ENCODE measurements around the gene SIN3B. TPM values are rescaled to one million over a fixed set of nuclear protein-coding genes. Genes with fewer than 3 reads are reported as not detected.

The SIN3B gene
- total and polyA plus RNA-seq, 2 of the 13 experiments (the other 11 are each of a cell fraction or from before 2014, with no cell fraction given), result 12.9 to 25.7 TPM

DNA sequence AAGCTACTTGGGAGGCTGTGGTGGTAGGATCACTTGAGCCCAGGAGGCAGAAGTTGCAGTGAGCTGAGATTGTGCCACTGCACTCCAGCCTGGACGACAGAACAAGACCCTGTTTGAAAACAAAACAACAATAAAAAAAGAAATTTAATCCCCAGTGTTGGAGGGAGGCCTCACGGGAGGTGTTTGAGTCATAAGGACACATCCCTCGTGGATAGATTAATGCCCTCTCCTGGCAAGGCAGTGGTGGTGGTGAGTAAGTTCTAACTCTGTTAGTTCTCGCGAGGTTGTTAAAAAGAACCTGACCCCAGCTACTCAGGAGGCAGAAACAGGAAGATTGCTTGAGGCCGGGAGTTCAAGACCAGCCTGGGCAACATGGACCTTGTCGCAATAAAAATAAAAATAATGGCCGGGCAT lies 27.6 kb upstream of the SIN3B start (continued):
- TF ChIP-seq, protein P1, sequence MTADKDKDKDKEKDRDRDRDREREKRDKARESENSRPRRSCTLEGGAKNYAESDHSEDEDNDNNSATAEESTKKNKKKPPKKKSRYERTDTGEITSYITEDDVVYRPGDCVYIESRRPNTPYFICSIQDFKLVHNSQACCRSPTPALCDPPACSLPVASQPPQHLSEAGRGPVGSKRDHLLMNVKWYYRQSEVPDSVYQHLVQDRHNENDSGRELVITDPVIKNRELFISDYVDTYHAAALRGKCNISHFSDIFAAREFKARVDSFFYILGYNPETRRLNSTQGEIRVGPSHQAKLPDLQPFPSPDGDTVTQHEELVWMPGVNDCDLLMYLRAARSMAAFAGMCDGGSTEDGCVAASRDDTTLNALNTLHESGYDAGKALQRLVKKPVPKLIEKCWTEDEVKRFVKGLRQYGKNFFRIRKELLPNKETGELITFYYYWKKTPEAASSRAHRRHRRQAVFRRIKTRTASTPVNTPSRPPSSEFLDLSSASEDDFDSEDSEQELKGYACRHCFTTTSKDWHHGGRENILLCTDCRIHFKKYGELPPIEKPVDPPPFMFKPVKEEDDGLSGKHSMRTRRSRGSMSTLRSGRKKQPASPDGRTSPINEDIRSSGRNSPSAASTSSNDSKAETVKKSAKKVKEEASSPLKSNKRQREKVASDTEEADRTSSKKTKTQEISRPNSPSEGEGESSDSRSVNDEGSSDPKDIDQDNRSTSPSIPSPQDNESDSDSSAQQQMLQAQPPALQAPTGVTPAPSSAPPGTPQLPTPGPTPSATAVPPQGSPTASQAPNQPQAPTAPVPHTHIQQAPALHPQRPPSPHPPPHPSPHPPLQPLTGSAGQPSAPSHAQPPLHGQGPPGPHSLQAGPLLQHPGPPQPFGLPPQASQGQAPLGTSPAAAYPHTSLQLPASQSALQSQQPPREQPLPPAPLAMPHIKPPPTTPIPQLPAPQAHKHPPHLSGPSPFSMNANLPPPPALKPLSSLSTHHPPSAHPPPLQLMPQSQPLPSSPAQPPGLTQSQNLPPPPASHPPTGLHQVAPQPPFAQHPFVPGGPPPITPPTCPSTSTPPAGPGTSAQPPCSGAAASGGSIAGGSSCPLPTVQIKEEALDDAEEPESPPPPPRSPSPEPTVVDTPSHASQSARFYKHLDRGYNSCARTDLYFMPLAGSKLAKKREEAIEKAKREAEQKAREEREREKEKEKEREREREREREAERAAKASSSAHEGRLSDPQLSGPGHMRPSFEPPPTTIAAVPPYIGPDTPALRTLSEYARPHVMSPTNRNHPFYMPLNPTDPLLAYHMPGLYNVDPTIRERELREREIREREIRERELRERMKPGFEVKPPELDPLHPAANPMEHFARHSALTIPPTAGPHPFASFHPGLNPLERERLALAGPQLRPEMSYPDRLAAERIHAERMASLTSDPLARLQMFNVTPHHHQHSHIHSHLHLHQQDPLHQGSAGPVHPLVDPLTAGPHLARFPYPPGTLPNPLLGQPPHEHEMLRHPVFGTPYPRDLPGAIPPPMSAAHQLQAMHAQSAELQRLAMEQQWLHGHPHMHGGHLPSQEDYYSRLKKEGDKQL (CRISPR knock-in tag; IDR thresholded peaks at IDR 0.05; ENCODE audit: low read depth), result no peak
- TF ChIP-seq JUN (CRISPR knock-in tag; IDR thresholded peaks at IDR 0.05), result no peak
- TF ChIP-seq ZKSCAN1 (IDR thresholded peaks at IDR 0.05; ENCODE audit: low read length), result no peak
- TF ChIP-seq CAMTA2 (CRISPR knock-in tag; IDR thresholded peaks at IDR 0.05; ENCODE audit: borderline replicate concordance), result no peak
- TF ChIP-seq, protein P2, sequence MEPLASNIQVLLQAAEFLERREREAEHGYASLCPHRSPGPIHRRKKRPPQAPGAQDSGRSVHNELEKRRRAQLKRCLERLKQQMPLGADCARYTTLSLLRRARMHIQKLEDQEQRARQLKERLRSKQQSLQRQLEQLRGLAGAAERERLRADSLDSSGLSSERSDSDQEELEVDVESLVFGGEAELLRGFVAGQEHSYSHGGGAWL (CRISPR knock-in tag; IDR thresholded peaks at IDR 0.05), result no peak
- no peak for TF ChIP-seq KAT8 (CRISPR knock-in tag; IDR thresholded peaks at IDR 0.05)
- no peak for TF ChIP-seq POLR2AphosphoS5 (IDR thresholded peaks at IDR 0.05; ENCODE audit: low read depth, low read length)
- no peak for TF ChIP-seq GATAD2A (CRISPR knock-in tag; IDR thresholded peaks at IDR 0.05)

DNA sequence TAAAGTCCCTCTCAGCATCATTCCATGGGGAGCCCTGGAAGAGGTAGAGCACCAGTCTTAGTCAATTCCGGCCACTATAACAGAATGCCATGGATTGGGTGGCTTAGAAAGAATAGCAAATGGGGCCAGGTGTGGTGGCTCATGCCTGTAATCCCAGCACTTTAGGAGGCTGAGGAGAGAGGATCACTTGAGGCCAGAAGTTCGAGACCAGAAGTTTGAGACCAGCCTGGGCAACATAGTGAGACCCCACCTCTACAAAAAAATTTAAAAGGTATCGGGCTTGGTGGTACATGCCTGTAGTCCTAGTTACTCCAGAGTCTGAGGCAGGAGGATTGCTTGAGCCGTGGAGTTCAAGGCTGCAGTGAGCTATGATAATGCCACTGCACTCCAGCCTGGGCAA lies 25.0 kb upstream of the SIN3B start:
- Histone ChIP-seq H3K4me1 (ENCODE audit: insufficient read depth, low read length) (no peaks in the 10 kb centered on the region), H3K4me3 (replicated peaks in 1 of 3; ENCODE audit: insufficient read depth in 1 of 3, low read depth in 2 of 3, low read length in 3 of 3) (no peak overlapping the region), H3K27me3 (ENCODE audit: control insufficient read depth in 1 of 2, insufficient read depth in 2 of 2, low read length in 2 of 2) (peaks cover 0 to 8% of the 10 kb centered on the region in 2 experiments; a peak in 2 of 5 replicates), H3K36me3 (replicated peaks in 1 of 2; ENCODE audit: control insufficient read depth in 1 of 2, insufficient read depth in 2 of 2, low read length in 2 of 2) (no peaks in the 10 kb centered on the region), H3K79me2 (ENCODE audit: insufficient read depth, low read length) (no peaks in the 10 kb centered on the region), H3K9me3 (ENCODE audit: low read length) (no peaks in the 10 kb centered on the region), H2AFZ (ENCODE audit: low read length) (no peak overlapping the region), H3K4me2 (ENCODE audit: low read depth, low read length) (no peak overlapping the region), H3K9ac (ENCODE audit: insufficient read depth, low read depth, low read length) (no peak overlapping the region), H3K27ac (ENCODE audit: extremely low read length, insufficient read depth, low read length) (no peak overlapping the region), H4K20me1 (ENCODE audit: insufficient read depth, low read length) (no peaks in the 10 kb centered on the region)
- FAIRE-seq (no peak), ATAC-seq (no peak), DNase-seq (ENCODE audit: low spot score) (no peak)
- ChIA-PET POLR2A (no interaction called here), CTCF (ENCODE audit: low intra/inter-chr PET ratio, low total read pairs) (no interaction called here)
- intact Hi-C loops (cut with micrococcal nuclease; ENCODE audit: unreplicated experiment), result no loop called here
- 18% methylated on average over 4 of the region's 4 CpGs for WGBS (ENCODE audit: low lambda C conversion rate)
- in situ Hi-C loops (cut with HindIII; ENCODE audit: extremely low pct_ligation_motif_present, low pct_unique_long_range_greater_than_20kb), result no loop called here
- BruUV-seq (replicated peaks), result no TSS peak
- TF ChIP-seq ZNF282 (IDR thresholded peaks at IDR 0.05; ENCODE audit: partially characterized antibody) (no peak), ZNF605 (CRISPR knock-in tag; IDR thresholded peaks at IDR 0.05) (no peak), ZNF329 (CRISPR knock-in tag; IDR thresholded peaks at IDR 0.05; ENCODE audit: low read depth) (no peak), PAWR (CRISPR knock-in tag; IDR thresholded peaks at IDR 0.05; ENCODE audit: borderline replicate concordance) (no peak), ZFP36 (IDR thresholded peaks at IDR 0.05; ENCODE audit: borderline replicate concordance, low read depth, low read length, partially characterized antibody) (no peak)
- TF ChIP-seq, protein P3, sequence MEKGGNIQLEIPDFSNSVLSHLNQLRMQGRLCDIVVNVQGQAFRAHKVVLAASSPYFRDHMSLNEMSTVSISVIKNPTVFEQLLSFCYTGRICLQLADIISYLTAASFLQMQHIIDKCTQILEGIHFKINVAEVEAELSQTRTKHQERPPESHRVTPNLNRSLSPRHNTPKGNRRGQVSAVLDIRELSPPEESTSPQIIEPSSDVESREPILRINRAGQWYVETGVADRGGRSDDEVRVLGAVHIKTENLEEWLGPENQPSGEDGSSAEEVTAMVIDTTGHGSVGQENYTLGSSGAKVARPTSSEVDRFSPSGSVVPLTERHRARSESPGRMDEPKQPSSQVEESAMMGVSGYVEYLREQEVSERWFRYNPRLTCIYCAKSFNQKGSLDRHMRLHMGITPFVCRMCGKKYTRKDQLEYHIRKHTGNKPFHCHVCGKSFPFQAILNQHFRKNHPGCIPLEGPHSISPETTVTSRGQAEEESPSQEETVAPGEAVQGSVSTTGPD (CRISPR knock-in tag; IDR thresholded peaks at IDR 0.05), result no peak
- TF ChIP-seq, protein P4, sequence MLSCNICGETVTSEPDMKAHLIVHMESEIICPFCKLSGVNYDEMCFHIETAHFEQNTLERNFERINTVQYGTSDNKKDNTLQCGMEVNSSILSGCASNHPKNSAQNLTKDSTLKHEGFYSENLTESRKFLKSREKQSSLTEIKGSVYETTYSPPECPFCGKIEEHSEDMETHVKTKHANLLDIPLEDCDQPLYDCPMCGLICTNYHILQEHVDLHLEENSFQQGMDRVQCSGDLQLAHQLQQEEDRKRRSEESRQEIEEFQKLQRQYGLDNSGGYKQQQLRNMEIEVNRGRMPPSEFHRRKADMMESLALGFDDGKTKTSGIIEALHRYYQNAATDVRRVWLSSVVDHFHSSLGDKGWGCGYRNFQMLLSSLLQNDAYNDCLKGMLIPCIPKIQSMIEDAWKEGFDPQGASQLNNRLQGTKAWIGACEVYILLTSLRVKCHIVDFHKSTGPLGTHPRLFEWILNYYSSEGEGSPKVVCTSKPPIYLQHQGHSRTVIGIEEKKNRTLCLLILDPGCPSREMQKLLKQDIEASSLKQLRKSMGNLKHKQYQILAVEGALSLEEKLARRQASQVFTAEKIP (CRISPR knock-in tag; IDR thresholded peaks at IDR 0.05; ENCODE audit: borderline replicate concordance), result no peak
